SKM-1 (cell line): ENCODE results near the gene RAB30.
"Not testable (repeated sequence)": the region's sequence is repeated elsewhere in the genome, so short reads cannot be mapped to it uniquely, and the experiment has no call there.

Experiments
- DNase-seq: peaks from one replicate; lab custom pipeline; 2025; ENCODE audit not compliant: unreplicated experiment; lab: John Stamatoyannopoulos, UW

The RAB30 gene

GRCh38 chr11:82950502-82950901, 121.2 kb downstream of the RAB30 start:
- DNase-seq = not testable (repeated sequence)

DNA sequence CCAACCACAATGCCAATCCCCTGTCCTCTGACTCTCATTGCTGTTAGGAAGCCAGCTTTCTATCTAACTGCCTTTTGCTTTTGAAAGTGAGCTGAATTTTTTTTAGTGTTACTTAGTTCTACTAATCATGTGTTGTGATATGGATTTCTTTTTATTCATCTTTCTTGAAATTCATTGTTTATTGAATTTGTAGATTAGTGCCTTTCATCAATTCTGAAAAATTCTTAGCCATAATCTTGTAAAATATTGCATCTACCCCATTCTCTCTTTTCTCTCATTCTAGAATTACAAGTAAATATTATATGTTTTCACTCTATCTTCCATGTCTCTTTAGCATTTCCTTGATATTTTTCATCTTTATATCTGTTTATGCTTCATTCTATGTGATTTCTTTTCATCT, 122.3 kb downstream of the RAB30 start:
- no peak for DNase-seq

- no peak for DNase-seq
Observed at GRCh38 chr11:82945682-82946081, 126.0 kb downstream of the RAB30 start.

DNA sequence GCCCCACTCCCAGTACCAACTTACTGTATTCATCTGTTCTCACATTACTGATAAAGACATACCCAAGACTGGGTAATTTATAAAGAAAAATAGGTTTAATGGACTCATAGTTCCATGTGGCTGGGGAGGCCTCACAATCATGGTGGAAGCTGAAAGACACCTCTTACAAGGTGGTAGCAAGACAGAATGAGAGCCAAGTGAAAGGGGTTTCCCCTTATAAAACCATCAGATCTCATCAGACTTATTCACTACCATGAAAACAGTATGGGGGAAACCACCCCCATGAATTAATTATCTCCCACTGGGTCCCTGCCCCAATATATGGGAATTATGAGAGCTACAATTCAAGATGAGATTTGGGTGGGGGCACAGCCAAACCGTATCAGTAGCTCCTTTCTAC, 126.7 kb downstream of the RAB30 start:
- not testable (repeated sequence) for DNase-seq

- DNase-seq = no peak
Observed at GRCh38 chr11:82944198-82944597, 127.5 kb downstream of the RAB30 start.

- not testable (repeated sequence) for DNase-seq
Observed at GRCh38 chr11:82943430-82943829, 128.3 kb downstream of the RAB30 start.

DNA sequence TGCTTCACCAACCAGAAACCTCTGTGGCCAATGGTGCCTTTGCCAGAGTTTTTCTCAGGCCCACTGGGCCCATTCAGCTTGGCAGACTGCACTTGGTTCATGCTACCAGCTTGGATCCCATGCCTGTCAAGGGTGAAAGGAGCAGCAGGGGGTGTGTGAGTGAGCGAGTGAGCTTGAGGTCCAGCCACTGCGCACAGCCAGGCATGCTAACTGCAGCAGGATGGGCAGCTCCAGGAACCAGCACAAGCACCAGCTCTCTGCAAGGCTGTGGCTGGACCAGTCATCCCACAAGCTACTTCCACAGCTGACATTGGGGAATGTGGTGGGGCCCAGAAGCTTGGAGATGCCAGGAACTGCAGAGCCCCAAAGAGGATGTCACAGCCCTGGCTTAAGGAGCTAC, 129.3 kb downstream of the RAB30 start:
- no peak for DNase-seq

- no peak for DNase-seq
Observed at GRCh38 chr11:82939456-82939855, 132.2 kb downstream of the RAB30 start.

DNA sequence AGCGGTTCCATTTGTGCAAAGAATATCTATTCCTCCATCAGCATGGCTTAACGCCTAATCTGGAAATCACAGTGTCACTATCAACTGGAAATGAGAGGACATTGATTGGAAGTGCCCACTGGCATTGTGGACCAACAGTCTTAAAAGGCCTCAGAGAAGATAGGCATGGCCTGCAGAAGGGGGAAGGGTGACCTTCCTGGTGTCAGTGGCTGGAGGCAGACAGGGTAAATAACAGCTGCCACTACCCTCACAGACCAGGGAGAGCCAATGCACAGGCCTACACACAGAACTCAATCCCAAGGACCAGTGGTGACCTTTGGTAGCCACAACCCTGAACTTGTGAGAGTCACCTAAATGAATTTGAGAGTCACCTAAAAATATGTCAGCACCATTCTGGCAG, 134.1 kb downstream of the RAB30 start:
- DNase-seq = no peak

GRCh38 chr11:82936261-82936660, 135.4 kb downstream of the RAB30 start:
- DNase-seq = no peak

DNA sequence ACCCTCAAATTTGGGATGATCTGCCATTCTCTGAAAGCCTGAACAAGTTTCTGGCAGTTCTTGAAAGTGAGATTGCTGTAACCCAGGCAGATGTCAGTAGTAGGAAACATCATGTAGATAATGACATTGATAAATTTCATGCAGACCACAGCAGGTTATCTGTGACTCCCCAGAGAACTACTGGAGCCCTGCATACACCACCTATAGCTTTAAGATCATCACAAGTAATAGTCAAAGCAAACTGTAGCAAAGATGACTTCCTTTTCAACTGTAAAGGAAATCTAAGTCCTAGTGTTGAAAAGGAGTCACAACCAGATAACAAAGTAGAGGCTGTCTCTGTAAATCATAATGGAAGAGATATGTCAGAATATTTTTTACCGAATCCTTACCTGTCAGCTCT, 139.1 kb downstream of the RAB30 start:
- DNase-seq = no peak

DNA sequence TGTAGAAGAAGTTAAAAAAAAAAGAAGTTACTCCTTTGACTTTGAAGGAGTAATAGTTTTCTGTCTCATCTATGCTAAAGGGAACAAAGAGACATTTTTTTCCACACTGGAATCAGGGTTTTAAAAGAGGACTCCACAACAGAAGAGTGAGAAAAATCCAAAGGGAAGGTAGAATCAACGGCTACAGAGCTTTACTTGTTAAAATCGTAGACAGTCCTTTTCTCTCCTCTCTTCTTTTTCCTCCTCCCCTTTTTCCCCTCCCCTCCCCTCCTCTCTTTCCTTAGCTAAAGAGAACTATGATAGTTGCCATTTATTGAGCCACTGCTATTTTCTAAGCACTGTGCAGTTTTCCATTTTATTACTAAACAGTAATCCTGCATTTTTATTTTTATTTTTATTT, 141.0 kb downstream of the RAB30 start:
- DNase-seq = no peak

DNA sequence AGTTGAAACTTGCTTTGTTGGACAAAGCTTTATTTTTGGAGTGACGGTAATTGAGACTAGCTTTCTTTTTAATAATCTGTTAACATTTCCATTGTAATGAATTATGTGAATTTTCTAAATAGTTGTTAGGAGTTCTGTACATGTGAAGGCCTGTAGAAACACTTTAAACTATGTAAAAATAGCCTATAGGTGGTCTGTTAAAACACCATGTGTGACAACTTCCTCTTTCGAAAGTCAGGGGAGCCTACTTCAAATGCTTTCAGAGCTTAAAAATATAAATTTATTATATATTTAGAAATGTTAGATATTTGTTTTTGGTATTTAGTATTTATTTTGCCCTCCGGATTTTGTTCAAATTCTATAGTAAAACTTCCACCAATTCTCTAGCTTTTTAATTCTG, 141.5 kb downstream of the RAB30 start:
- DNase-seq = no peak

- no peak for DNase-seq
Observed at GRCh38 chr11:82929121-82929520, 142.6 kb downstream of the RAB30 start.

- peak; percentile 64 for DNase-seq
Observed at GRCh38 chr11:82927264-82927880, 144.3 kb downstream of the RAB30 start.

- DNase-seq = no peak
Observed at GRCh38 chr11:82924522-82925224, 147.0 kb downstream of the RAB30 start.
